Stomach smooth muscle (tissue), 2 donors: ENCODE data around the gene APOA5.
"Not testable (repeated sequence)": the region's sequence is repeated elsewhere in the genome, so short reads cannot be mapped to it uniquely, and the experiment has no call there.

Experiments
- H3K27ac ChIP-seq: one replicate; pipeline ENCODE4 v1.7.0; 2013; ENCODE audit warnings: mild to moderate bottlenecking, low read length, inconsistent platforms
- H3K27me3 ChIP-seq, 2 donors: one replicate each; pipeline ENCODE4 v1.7.0; 2013; ENCODE audit warnings: low read length in 2 of 2; ENCODE audit not compliant: insufficient read depth in 2 of 2, control insufficient read depth in 1 of 2
- H3K36me3 ChIP-seq, 2 donors: one replicate each; pipeline ENCODE4 v1.7.0; 2013; ENCODE audit warnings: low read length in 2 of 2; ENCODE audit not compliant: control insufficient read depth in 2 of 2, insufficient read depth in 2 of 2
- H3K4me1 ChIP-seq: one replicate; pipeline ENCODE4 v1.7.0; 2013; ENCODE audit warnings: low read length; ENCODE audit not compliant: control insufficient read depth, insufficient read depth
- H3K4me3 ChIP-seq, 2 donors: one replicate each; pipeline ENCODE4 v1.7.0; 2013; ENCODE audit warnings: low read length in 2 of 2
- H3K9ac ChIP-seq, 2 donors: one replicate each; pipeline ENCODE4 v1.7.0; 2013; ENCODE audit warnings: low read length in 2 of 2, mild to moderate bottlenecking in 1 of 2
- H3K9me3 ChIP-seq, 2 donors: one replicate each; pipeline ENCODE4 v1.7.0; 2013; ENCODE audit warnings: low read length in 2 of 2; ENCODE audit not compliant: control insufficient read depth in 2 of 2
- donor health status: healthy.
- donor health status: Pancreatic carcinoma.

The APOA5 gene

DNA sequence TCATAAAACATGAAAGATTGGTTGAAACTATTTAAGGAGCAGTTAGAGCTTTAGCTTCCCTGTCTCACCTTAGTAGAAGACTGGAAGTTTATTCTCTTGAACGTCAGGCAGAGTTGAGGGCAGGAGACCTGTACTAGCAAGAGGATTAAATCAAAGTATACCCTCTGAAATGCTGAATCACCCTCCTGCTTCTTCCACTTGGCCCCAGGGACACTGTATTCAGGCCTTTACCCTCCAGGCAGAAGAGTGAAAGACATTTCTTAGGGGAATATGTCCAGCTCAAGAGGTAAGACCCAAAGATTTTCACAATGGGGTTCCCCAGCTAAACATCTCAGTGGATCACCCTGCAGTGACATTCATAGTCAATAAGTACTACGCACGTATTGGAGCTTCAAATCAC lies 19.5 kb upstream of the APOA5 start:
- H3K4me3 ChIP-seq = no peak overlapping the region
- no peaks in the 10 kb centered on the region for H3K9me3 ChIP-seq
- no peak overlapping the region for H3K27ac ChIP-seq
- H3K4me1 ChIP-seq = no peaks in the 10 kb centered on the region
- H3K36me3 ChIP-seq = no peaks in the 10 kb centered on the region
- H3K9ac ChIP-seq = no peak overlapping the region
- peaks cover 0 to 2% of the 10 kb centered on the region in 2 donors for H3K27me3 ChIP-seq

DNA sequence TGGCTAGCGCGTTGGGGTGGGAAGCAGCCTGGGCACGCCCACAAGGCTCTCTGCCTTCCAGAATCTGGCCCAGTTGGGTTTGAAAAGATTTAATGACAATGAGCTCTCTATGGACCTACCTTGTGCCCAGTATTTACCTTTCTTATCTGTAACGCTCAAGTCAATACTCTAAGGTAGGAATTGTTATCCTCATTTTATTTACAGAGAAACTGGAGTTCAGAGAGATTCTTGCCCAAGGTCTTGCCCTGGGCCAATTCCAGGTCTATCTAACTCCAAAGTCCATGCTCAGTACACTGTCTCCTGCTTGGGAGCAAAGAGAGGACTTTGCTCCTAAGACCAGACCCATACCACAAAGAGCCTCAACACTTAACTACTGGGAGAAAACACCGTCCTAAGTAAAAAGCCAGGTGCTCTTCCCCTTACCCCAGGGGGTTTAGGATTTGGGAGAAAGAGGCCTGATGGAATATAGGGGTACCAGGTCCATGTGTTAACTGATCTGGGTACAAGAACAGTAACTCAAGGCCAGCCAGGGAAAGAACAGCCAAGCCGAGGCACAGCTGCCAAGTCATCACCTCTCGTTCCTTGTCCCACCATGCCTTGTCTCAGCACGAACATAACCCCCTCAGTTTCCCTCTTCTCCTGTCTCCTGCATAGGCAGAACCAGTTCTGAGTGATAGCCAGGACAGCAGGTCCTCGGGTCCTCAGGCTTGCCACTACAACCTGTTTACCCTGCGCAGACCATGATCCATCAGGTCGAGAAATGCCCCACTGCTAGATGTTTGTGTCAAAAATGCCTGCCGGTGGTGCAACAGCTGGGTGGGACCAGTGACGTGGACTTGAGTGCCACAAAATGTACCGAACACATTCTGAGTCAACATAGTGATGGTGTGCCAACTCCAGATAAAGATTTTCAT lies 16.8 kb upstream of the APOA5 start:
- Histone ChIP-seq H3K9ac (no peak overlapping the region), H3K27me3 (peaks cover 0 to 2% of the 10 kb centered on the region in 2 donors), H3K4me1 (no peaks in the 10 kb centered on the region), H3K27ac (no peak overlapping the region), H3K36me3 (no peaks in the 10 kb centered on the region), H3K9me3 (no peaks in the 10 kb centered on the region), H3K4me3 (no peak overlapping the region)

DNA sequence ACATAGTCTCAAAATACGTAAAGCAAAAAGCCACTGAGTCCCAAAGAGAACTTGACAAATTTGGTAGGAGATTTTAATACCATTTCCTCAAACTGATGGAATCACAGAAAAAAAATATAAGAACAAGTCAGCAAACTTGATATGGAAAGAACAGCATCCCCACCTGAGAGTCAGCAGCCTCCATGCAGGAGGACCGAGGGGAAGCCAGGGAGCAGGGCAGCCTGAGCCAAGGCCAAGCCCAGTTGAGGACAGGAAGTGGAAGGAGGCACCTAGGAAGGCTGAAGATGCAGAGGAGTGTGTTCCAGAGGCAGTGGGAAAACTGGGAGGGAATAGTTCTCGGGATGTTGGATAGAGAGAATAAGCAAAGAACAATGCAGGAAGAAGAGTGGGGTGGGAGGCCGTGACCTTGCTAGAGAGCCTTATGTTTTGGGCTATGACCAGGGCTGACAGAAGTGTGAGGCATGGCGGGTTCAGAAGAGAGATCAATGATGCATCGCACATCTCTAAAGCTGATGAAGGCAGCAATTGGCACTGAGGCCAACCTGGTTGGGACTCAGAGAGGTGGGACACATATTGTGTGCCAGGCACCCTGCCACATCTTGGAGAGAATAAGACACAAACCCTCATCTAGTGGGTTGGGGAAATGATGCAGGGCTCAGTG lies 16.1 kb upstream of the APOA5 start:
- H3K4me3 ChIP-seq = no peak overlapping the region
- no peaks in the 10 kb centered on the region for H3K9me3 ChIP-seq
- H3K9ac ChIP-seq = no peak overlapping the region
- H3K4me1 ChIP-seq = no peaks in the 10 kb centered on the region
- no peak overlapping the region for H3K27ac ChIP-seq
- no peaks in the 10 kb centered on the region for H3K36me3 ChIP-seq
- peaks cover 0 to 2% of the 10 kb centered on the region in 2 donors for H3K27me3 ChIP-seq

DNA sequence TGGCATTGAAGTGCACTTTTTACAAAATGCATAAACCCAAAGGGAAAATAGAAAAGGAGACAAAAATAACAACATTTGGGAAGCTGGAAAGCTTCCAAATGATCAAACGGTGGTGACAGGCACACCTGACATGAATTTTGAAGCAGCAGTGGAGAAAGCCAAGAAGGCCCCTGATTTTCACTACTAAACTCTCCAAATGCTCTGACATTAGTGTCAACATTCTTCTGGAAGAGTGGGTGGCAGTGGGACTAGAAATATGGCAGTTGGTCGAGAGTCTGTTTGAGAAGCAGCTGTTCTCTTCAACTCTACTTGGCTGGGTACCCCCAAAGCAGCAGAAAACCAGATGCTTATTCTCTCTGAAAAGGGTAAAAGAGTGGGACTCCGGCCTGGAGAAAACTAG lies 12.3 kb upstream of the APOA5 start:
- Histone ChIP-seq H3K9ac (no peak overlapping the region), H3K4me1 (no peaks in the 10 kb centered on the region), H3K27me3 (peaks cover 0 to 2% of the 10 kb centered on the region in 2 donors), H3K36me3 (no peaks in the 10 kb centered on the region), H3K9me3 (no peaks in the 10 kb centered on the region), H3K27ac (no peak overlapping the region), H3K4me3 (no peak overlapping the region)

DNA sequence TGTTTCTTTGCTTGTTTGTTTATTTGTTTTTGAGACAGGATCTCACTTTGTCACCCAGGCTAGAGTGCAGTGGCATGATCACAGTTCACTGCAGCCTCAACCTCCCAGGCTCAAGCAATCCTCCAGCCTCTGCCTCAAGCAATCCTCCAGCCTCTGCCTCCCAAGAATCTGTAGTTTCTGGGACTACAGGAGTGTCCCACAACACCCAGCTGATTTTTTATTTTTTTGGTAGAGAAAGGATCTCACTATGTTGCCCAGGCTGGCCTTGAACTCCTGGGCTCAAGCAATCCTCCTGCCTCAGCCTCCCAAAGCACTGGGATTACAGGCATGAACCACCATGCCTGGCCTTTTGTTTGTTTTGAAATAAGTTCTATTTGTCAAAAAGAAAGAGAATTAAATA lies 10.0 kb upstream of the APOA5 start:
- not testable (repeated sequence) for H3K9me3 ChIP-seq, H3K4me1 ChIP-seq, H3K4me3 ChIP-seq, H3K27me3 ChIP-seq, H3K9ac ChIP-seq, H3K36me3 ChIP-seq, H3K27ac ChIP-seq

DNA sequence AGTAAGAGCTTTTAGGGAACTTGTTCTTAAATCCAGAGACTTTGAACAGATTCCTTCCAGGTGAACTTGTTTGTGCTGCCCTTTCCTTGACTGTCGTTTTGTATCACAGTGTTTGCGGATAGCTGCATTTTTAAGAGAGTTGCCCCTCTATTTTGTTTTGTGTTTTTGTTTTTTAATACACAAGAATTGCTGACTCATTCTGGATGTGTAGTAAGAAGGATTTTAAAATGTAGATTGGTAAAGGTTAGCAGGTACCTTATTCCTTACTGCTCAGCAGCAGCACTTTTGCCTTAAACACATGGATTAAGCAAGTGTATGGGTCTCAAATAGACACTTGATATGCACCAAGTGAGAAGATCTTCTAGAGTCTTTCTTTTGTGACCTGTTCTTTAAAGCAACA lies 8.9 kb upstream of the APOA5 start:
- Histone ChIP-seq H3K9ac (no peak overlapping the region), H3K9me3 (no peaks in the 10 kb centered on the region), H3K4me3 (no peak overlapping the region), H3K27me3 (no peaks in the 10 kb centered on the region), H3K4me1 (no peaks in the 10 kb centered on the region), H3K27ac (no peak overlapping the region), H3K36me3 (no peaks in the 10 kb centered on the region)

DNA sequence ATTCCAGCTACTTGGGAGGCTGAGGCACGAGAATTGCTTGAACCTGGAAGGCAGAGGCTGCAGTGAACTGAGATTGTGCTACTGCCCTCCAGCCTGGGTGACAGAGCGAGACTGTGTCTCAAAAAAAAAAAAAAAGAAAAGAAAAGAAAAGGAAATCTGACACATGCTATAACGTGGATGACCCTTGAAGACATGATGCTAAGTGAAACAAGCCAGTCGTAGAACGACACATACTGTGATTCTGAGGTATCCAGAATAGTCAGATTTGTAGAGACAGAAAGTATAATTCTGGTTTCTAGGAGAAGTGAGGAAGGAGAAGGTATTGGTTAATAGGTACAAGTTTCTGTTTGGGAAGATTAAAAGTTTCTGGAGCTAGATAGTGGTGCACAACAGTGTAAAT lies 6.7 kb upstream of the APOA5 start:
- H3K9ac ChIP-seq = no peak overlapping the region
- no peaks in the 10 kb centered on the region for H3K27me3 ChIP-seq
- H3K9me3 ChIP-seq = no peaks in the 10 kb centered on the region
- no peak overlapping the region for H3K4me3 ChIP-seq
- no peaks in the 10 kb centered on the region for H3K36me3 ChIP-seq
- H3K27ac ChIP-seq = no peak overlapping the region
- H3K4me1 ChIP-seq = no peaks in the 10 kb centered on the region

DNA sequence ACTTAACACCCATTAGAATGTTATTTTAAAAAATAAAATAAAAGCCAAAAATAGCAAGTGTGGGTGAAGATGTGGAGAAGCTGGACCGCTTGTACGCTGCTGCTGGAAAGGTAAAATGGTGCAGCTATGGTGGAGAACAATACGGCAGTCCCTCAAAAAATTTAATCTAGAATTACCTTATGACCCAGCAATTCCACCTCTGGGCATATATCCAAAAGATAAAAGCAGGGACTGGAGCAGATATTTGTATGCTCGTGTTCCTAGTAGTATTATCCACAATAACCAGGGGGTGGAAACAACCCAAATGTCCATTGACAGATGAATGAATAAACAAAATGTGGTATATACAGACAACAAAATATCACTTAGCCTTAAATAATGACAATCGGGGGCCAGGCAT lies 6.1 kb upstream of the APOA5 start:
- no peak overlapping the region for H3K27ac ChIP-seq
- no peak overlapping the region for H3K9ac ChIP-seq
- no peak overlapping the region for H3K4me3 ChIP-seq
- no peaks in the 10 kb centered on the region for H3K36me3 ChIP-seq
- no peaks in the 10 kb centered on the region for H3K4me1 ChIP-seq
- no peaks in the 10 kb centered on the region for H3K9me3 ChIP-seq
- no peaks in the 10 kb centered on the region for H3K27me3 ChIP-seq

DNA sequence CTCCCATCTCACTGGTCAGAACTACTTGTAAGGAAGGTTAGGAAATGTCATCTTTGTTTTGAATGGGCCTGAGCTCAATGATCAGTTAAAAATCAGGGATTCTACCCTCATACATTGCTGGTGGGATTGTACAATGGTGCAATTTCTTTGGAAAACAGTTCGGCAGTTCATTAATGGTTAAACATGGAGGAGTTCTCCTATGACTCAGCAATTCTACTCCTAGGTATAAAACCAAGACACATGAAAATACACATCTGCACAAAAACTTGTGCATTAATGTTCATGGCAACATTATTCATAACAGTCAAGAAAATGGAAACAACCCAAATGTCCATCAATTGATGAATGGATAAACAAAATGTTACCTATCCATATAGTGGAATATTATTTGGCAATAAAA lies 4.9 kb upstream of the APOA5 start:
- Histone ChIP-seq H3K9me3 (no peaks in the 10 kb centered on the region), H3K27ac (no peak overlapping the region), H3K27me3 (no peaks in the 10 kb centered on the region), H3K4me3 (no peak overlapping the region), H3K9ac (no peak overlapping the region), H3K36me3 (no peaks in the 10 kb centered on the region), H3K4me1 (peaks cover 4% of the 10 kb centered on the region)

DNA sequence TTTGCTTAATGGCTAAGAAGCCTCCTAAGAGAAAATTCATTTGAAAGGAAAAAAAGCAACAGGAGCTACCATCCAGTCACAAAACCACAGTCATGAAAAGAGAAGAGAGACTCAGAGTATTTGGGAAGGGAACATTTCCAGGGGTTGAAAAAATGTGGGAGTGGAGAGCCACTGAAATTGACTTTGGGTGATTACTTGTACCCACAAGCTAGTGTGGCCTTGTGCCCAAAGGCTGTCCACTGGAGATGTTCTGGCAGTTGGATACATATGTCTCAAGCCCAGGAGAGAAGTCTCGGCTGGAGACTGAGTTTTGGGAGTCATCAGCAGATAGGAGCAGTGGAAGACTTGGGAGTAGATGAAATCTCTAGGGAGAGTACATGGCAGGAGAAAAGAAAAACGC lies 3.2 kb upstream of the APOA5 start:
- Histone ChIP-seq H3K9ac (no peak overlapping the region), H3K4me3 (no peak overlapping the region), H3K4me1 (peaks cover 7% of the 10 kb centered on the region), H3K27ac (no peak overlapping the region), H3K9me3 (no peaks in the 10 kb centered on the region), H3K36me3 (no peaks in the 10 kb centered on the region), H3K27me3 (no peaks in the 10 kb centered on the region)

DNA sequence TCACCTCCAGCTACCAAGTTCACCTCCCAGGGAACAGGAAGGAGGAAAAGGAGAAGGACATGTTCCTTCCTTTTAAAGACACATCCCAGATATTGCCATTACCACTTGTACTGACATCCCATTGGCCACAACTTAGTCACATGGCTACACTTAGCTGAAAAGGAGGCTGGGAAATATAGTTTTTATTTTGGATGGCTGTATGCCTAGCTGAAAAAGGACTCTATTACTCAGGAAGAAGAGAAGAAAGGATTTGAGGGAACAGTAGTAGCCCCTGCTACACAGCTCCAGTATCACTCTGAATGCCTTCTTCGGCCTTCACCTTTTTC lies 2.1 kb upstream of the APOA5 start:
- H3K4me3 ChIP-seq = no peak overlapping the region
- no peak overlapping the region for H3K27ac ChIP-seq
- H3K9ac ChIP-seq = no peak overlapping the region
- no peaks in the 10 kb centered on the region for H3K27me3 ChIP-seq
- H3K36me3 ChIP-seq = no peaks in the 10 kb centered on the region
- peaks cover 7% of the 10 kb centered on the region for H3K4me1 ChIP-seq
- H3K9me3 ChIP-seq = no peaks in the 10 kb centered on the region
